ENCODE results near the gene KCNMA1.

KCNMA1 gene

DNA sequence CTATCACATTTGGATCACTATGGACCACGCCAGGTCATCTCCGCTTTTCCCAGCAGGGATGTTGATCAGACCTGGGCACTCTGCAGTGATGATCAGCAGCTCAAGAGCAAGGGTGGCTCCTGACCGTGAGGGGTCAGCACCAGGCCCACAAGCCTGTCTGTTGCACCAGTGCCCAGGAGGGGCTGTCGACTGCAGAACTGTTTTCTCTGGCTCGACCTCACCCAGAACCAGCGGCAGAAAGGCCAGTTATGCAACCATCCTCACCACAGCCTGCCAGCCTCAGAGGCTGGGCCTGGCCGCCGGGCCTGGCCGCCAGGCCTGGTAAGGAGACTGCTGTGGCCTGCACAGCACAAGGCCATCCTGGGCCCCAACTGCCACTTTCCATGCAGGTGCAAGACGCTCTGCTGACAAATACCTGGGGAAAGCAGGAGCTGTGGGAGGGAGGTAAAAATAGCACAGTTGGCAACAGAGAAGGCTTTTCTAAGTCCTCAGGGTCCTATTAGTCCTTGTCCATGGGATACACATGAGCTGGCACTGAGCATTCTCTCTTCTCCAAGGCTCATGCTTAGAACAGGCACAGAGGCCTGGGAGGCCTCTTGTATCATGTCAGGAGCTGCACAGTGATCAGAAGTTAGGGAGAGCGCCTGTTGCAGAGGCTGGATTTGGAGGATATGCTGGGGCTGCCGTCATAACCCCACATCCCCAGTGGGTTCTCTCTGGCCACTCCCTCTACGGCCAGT, 17.5 kb downstream of the KCNMA1 start:
- H3K9me3 ChIP-seq (ENCODE audit: control insufficient read depth in 2 of 2, low read length in 2 of 2), result no peaks in the 10 kb centered on the region
- no peak overlapping the region for H3K4me3 ChIP-seq (ENCODE audit: low read length in 2 of 2)
- no peaks in the 10 kb centered on the region for H3K36me3 ChIP-seq (ENCODE audit: control insufficient read depth in 2 of 2, insufficient read depth in 2 of 2, low read length in 2 of 2)
- H3K27me3 ChIP-seq (ENCODE audit: control insufficient read depth in 2 of 2, insufficient read depth in 2 of 2, low read length in 2 of 2), result no peaks in the 10 kb centered on the region
- H3K4me1 ChIP-seq (ENCODE audit: control insufficient read depth in 2 of 2, insufficient read depth in 2 of 2, low read length in 2 of 2), result no peaks in the 10 kb centered on the region
- H3K9ac ChIP-seq (ENCODE audit: low read depth in 1 of 2, low read length in 2 of 2), result no peak overlapping the region
- no peak overlapping the region for H3K27ac ChIP-seq (ENCODE audit: low read depth in 2 of 2, low read length in 2 of 2)

DNA sequence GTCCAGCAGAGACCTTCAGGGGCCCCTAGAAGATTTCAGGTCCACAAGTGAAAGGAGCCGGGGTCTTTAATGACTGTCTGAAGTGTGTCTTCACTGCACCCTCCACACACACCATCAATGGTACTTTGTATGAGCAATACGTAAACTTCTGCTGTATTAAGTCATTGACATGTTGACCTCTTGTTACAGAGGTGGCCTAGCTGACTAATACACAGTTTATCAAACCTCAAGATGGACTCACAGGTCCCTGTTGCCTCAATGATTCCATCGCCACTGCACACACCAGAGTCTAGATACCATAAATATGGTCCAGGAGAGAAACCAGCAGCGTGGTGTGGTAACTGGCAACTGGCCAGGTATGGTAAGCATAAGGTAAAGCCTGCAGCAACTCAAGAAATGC, 19.5 kb downstream of the KCNMA1 start:
- no peak overlapping the region for H3K9ac ChIP-seq (ENCODE audit: low read depth in 1 of 2, low read length in 2 of 2)
- no peaks in the 10 kb centered on the region for H3K27me3 ChIP-seq (ENCODE audit: control insufficient read depth in 2 of 2, insufficient read depth in 2 of 2, low read length in 2 of 2)
- no peak overlapping the region for H3K27ac ChIP-seq (ENCODE audit: low read depth in 2 of 2, low read length in 2 of 2)
- no peaks in the 10 kb centered on the region for H3K9me3 ChIP-seq (ENCODE audit: control insufficient read depth in 2 of 2, low read length in 2 of 2)
- no peak overlapping the region for H3K4me3 ChIP-seq (ENCODE audit: low read length in 2 of 2)
- peaks cover 5 to 8% of the 10 kb centered on the region in 2 donors for H3K4me1 ChIP-seq (ENCODE audit: control insufficient read depth in 2 of 2, insufficient read depth in 2 of 2, low read length in 2 of 2)
- H3K36me3 ChIP-seq (ENCODE audit: control insufficient read depth in 2 of 2, insufficient read depth in 2 of 2, low read length in 2 of 2), result no peaks in the 10 kb centered on the region

DNA sequence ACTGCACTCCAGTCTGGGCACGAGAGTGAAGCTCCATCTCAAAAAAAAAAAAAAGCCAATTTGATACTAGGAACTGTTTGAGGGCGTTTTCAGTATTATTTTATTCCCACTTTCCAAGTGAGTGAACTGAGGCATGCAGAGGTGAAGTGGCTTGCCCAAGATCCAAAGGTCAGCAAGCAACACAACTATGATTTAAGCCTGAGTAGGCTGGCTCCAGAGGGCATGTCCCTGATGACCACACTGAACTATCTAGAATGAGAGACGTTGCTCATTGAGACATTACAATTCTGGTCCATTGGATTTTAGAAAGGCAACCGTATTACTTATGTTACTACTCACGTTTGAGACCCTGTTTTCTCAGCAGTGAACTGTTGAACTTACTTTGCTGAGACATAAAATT, 20.8 kb downstream of the KCNMA1 start:
- Histone ChIP-seq H3K27ac (ENCODE audit: low read depth in 2 of 2, low read length in 2 of 2) (no peak overlapping the region), H3K36me3 (ENCODE audit: control insufficient read depth in 2 of 2, insufficient read depth in 2 of 2, low read length in 2 of 2) (no peaks in the 10 kb centered on the region), H3K4me3 (ENCODE audit: low read length in 2 of 2) (no peak overlapping the region), H3K27me3 (ENCODE audit: control insufficient read depth in 2 of 2, insufficient read depth in 2 of 2, low read length in 2 of 2) (no peaks in the 10 kb centered on the region), H3K9me3 (ENCODE audit: control insufficient read depth in 2 of 2, low read length in 2 of 2) (no peaks in the 10 kb centered on the region), H3K9ac (ENCODE audit: low read depth in 1 of 2, low read length in 2 of 2) (no peak overlapping the region), H3K4me1 (ENCODE audit: control insufficient read depth in 2 of 2, insufficient read depth in 2 of 2, low read length in 2 of 2) (peaks cover 14 to 18% of the 10 kb centered on the region in 2 donors)

DNA sequence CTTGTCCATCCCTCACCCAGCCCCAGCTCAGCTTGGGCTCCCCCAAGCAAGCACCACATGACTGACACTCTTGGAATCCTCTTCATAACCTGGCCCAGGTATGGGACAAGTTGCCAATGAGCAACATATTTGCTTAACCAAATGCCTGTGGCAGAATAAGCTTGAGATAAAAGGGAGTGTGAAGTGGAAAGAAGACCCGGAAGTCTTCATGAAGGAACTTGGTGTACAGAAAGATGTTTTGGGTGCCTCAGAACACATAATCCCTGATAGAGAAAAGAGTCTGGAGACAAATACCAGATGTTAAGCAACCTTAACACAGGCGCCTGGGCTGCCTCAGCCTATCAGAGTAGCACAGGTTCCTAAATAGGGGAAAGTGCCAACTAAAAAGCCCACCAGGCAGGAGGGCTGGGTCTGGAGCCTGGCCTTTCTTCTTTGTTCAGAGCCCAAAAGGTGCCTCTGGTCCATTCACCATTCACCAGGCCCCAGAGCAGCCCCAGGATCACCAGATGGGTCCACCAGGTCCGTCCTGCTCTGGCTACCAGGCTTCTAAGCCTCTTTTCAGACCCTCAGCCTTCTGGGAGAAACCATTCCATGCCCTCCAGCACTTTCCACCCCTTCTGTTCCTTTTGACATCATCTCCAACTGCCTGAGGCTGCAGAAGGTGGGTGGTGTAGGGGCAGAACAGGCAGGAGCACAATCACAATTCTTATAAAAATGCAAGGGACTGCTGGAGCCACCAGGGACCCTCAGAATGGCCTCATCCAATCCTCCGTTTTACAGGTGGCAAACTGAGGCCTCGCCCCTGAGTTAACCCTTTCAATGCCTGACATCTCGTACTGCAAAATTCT, 22.6 kb downstream of the KCNMA1 start:
- H3K9ac ChIP-seq (ENCODE audit: low read depth in 1 of 2, low read length in 2 of 2), result no peak overlapping the region
- peaks cover 18 to 24% of the 10 kb centered on the region in 2 donors for H3K4me1 ChIP-seq (ENCODE audit: control insufficient read depth in 2 of 2, insufficient read depth in 2 of 2, low read length in 2 of 2)
- H3K9me3 ChIP-seq (ENCODE audit: control insufficient read depth in 2 of 2, low read length in 2 of 2), result no peaks in the 10 kb centered on the region
- H3K36me3 ChIP-seq (ENCODE audit: control insufficient read depth in 2 of 2, insufficient read depth in 2 of 2, low read length in 2 of 2), result no peaks in the 10 kb centered on the region
- H3K27me3 ChIP-seq (ENCODE audit: control insufficient read depth in 2 of 2, insufficient read depth in 2 of 2, low read length in 2 of 2), result no peaks in the 10 kb centered on the region
- no peak overlapping the region for H3K4me3 ChIP-seq (ENCODE audit: low read length in 2 of 2)
- no peak overlapping the region for H3K27ac ChIP-seq (ENCODE audit: low read depth in 2 of 2, low read length in 2 of 2)

DNA sequence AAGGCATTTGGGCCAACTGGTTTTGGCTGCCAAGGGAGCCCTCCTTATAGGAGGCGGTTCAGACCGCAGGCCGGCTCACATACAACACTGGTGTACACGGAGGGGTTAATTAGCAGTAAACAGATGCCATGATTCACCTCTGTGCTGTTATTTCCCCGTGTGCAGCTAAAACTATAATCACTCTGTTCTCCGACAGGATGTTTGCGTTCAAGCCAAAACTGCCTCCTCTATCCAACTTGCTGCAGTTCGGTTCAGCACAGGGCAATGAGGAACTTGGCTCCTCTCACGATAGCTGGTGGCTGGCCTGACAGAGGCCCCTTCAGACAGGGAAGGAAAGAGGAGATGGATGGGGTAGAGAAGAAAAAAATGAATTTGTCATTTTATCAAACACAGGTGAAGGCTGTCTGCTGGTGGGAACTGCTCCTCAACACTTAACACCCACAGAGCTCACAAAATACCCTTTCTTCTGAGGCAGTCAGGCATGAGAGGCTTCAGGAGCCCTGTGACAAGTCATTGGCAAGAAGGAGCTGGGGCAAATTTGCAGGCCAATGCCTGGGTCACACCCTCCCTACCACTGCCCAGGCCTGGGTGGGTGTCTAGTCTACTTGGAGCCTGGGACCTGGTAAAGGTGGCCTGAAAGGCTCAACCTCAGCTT, 24.0 kb downstream of the KCNMA1 start:
- Histone ChIP-seq H3K27me3 (ENCODE audit: control insufficient read depth in 2 of 2, insufficient read depth in 2 of 2, low read length in 2 of 2) (no peaks in the 10 kb centered on the region), H3K9me3 (ENCODE audit: control insufficient read depth in 2 of 2, low read length in 2 of 2) (no peaks in the 10 kb centered on the region), H3K9ac (ENCODE audit: low read depth in 1 of 2, low read length in 2 of 2) (no peak overlapping the region), H3K27ac (ENCODE audit: low read depth in 2 of 2, low read length in 2 of 2) (peak overlapping the region in 1 of 2 donors; percentile 9), H3K36me3 (ENCODE audit: control insufficient read depth in 2 of 2, insufficient read depth in 2 of 2, low read length in 2 of 2) (no peaks in the 10 kb centered on the region), H3K4me1 (ENCODE audit: control insufficient read depth in 2 of 2, insufficient read depth in 2 of 2, low read length in 2 of 2) (peaks cover 18 to 24% of the 10 kb centered on the region in 2 donors), H3K4me3 (ENCODE audit: low read length in 2 of 2) (no peak overlapping the region)

DNA sequence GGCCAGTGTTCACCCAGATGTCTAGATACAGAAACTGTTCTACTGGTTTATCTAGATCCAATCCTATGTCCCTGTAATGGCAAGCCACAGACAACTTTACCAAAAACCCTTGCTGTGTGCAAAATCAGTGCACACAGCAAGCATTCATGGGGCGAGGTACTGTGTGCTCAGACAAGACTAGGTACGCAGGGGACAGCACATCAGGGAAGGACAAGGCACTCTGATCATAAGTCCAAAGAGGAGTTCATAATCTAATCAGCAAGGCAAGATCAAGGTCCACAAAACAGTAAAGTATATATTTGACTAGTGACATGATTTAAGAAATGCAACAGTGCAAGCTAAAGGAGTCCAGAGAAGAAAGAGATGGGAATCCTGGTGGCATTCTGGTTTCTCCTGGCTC, 25.9 kb downstream of the KCNMA1 start:
- no peak overlapping the region for H3K9ac ChIP-seq (ENCODE audit: low read depth in 1 of 2, low read length in 2 of 2)
- no peaks in the 10 kb centered on the region for H3K27me3 ChIP-seq (ENCODE audit: control insufficient read depth in 2 of 2, insufficient read depth in 2 of 2, low read length in 2 of 2)
- H3K4me1 ChIP-seq (ENCODE audit: control insufficient read depth in 2 of 2, insufficient read depth in 2 of 2, low read length in 2 of 2), result peaks cover 18 to 26% of the 10 kb centered on the region in 2 donors

DNA sequence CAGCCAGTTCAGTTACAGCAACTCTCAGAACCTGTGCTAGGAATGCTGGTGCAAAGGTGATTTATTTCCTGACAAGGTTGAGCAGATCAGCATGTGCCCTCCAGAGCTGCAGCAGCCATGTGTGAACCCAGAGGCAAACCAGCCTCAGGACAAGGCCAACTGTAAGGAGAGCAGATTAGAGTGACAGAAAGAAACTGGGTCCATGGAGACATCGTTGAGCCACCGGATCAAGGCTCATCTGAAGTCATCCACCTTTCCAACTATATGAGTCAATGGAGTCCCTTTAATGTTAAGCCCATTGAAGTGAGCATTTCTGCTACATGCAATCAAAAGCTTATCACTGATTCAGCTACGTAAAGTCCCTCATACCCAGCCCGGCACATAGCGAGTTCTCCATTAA, 26.4 kb downstream of the KCNMA1 start:
- Histone ChIP-seq H3K9me3 (ENCODE audit: control insufficient read depth in 2 of 2, low read length in 2 of 2) (no peaks in the 10 kb centered on the region), H3K4me3 (ENCODE audit: low read length in 2 of 2) (no peak overlapping the region)

More for the DNA sequence above, 25.9 kb downstream of the KCNMA1 start:
- Histone ChIP-seq H3K4me3 (ENCODE audit: low read length in 2 of 2) (no peak overlapping the region), H3K9me3 (ENCODE audit: control insufficient read depth in 2 of 2, low read length in 2 of 2) (no peaks in the 10 kb centered on the region), H3K27ac (ENCODE audit: low read depth in 2 of 2, low read length in 2 of 2) (peak overlapping the region in 1 of 2 donors; percentile 15), H3K36me3 (ENCODE audit: control insufficient read depth in 2 of 2, insufficient read depth in 2 of 2, low read length in 2 of 2) (no peaks in the 10 kb centered on the region)

DNA sequence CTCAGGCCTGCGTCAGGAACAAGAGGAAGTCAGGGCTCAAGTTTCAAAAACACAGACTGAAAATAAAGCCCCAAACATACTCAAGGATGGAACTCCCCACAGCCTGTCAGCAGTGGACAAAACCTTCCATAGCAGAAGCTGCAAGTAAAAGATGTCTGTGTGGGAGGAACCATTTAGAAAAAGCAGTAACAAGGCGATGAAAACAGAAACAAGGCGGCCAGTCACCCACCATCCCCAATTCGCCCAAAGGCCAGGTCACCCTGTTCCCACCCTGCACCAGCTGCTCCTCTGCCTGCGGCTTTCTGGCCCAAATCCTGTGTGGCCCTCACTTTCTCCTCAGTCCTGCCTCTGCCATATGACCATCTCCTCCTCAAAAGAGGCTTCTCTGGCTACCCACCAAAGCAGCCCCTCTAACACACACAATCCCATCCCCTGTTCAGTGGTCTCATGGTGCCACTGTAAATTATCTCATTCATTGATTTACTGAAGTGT, 27.8 kb downstream of the KCNMA1 start:
- Histone ChIP-seq H3K27me3 (ENCODE audit: control insufficient read depth in 2 of 2, insufficient read depth in 2 of 2, low read length in 2 of 2) (no peaks in the 10 kb centered on the region), H3K36me3 (ENCODE audit: control insufficient read depth in 2 of 2, insufficient read depth in 2 of 2, low read length in 2 of 2) (no peaks in the 10 kb centered on the region), H3K4me3 (ENCODE audit: low read length in 2 of 2) (no peak overlapping the region), H3K9ac (ENCODE audit: low read depth in 1 of 2, low read length in 2 of 2) (no peak overlapping the region), H3K9me3 (ENCODE audit: control insufficient read depth in 2 of 2, low read length in 2 of 2) (no peaks in the 10 kb centered on the region), H3K4me1 (ENCODE audit: control insufficient read depth in 2 of 2, insufficient read depth in 2 of 2, low read length in 2 of 2) (peaks cover 23 to 39% of the 10 kb centered on the region in 2 donors), H3K27ac (ENCODE audit: low read depth in 2 of 2, low read length in 2 of 2) (no peak overlapping the region)

More for the DNA sequence above, 26.4 kb downstream of the KCNMA1 start:
- Histone ChIP-seq H3K4me1 (ENCODE audit: control insufficient read depth in 2 of 2, insufficient read depth in 2 of 2, low read length in 2 of 2) (peaks cover 18 to 28% of the 10 kb centered on the region in 2 donors), H3K27me3 (ENCODE audit: control insufficient read depth in 2 of 2, insufficient read depth in 2 of 2, low read length in 2 of 2) (no peaks in the 10 kb centered on the region), H3K36me3 (ENCODE audit: control insufficient read depth in 2 of 2, insufficient read depth in 2 of 2, low read length in 2 of 2) (no peaks in the 10 kb centered on the region), H3K9ac (ENCODE audit: low read depth in 1 of 2, low read length in 2 of 2) (no peak overlapping the region), H3K27ac (ENCODE audit: low read depth in 2 of 2, low read length in 2 of 2) (peak overlapping the region in 1 of 2 donors; percentile 15)

DNA sequence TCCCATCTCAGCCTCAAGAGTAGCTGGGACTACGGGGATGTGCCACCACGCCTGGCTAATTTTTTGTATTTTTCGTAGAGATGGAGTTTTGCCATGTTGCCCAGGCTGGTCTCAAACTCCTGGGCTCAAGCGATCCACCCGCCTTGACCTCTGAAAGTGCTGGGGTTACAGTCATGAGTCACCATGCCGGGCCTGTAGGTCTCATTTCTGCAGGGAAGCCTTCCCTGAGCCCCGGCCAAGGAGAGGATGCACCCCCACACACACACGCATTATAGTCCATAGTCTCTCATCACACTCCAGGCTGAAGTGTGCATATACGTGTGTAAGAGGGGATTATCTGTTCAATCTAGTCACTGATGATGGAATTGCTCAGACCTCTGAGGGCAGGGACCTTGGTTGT, 29.3 kb downstream of the KCNMA1 start:
- Histone ChIP-seq H3K4me1 (ENCODE audit: control insufficient read depth in 2 of 2, insufficient read depth in 2 of 2, low read length in 2 of 2) (peaks cover 33 to 46% of the 10 kb centered on the region in 2 donors), H3K27me3 (ENCODE audit: control insufficient read depth in 2 of 2, insufficient read depth in 2 of 2, low read length in 2 of 2) (no peaks in the 10 kb centered on the region), H3K4me3 (ENCODE audit: low read length in 2 of 2) (no peak overlapping the region), H3K27ac (ENCODE audit: low read depth in 2 of 2, low read length in 2 of 2) (no peak overlapping the region), H3K36me3 (ENCODE audit: control insufficient read depth in 2 of 2, insufficient read depth in 2 of 2, low read length in 2 of 2) (no peaks in the 10 kb centered on the region), H3K9ac (ENCODE audit: low read depth in 1 of 2, low read length in 2 of 2) (no peak overlapping the region), H3K9me3 (ENCODE audit: control insufficient read depth in 2 of 2, low read length in 2 of 2) (no peaks in the 10 kb centered on the region)

DNA sequence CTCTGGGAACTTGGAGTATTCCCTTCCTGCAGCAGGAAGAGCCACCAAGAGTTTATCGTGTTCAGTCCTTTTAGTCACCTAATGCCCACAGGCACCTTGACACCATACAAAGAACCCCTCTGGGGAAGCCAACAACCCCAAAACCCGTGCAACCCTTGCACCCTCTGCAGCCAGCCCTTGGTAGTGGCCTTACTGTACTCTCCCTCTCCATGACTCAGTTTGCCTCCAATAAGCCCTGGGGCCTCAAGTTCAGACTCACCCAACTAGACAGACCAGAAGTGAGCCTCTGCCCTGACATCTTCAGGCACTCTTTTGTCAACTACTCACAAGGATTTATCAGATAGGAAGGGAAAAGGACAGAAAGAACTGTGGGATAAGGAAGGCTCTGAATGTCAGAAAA, 30.9 kb downstream of the KCNMA1 start:
- Histone ChIP-seq H3K9ac (ENCODE audit: low read depth in 1 of 2, low read length in 2 of 2) (no peak overlapping the region), H3K9me3 (ENCODE audit: control insufficient read depth in 2 of 2, low read length in 2 of 2) (no peaks in the 10 kb centered on the region), H3K4me3 (ENCODE audit: low read length in 2 of 2) (no peak overlapping the region), H3K27me3 (ENCODE audit: control insufficient read depth in 2 of 2, insufficient read depth in 2 of 2, low read length in 2 of 2) (no peaks in the 10 kb centered on the region), H3K27ac (ENCODE audit: low read depth in 2 of 2, low read length in 2 of 2) (no peak overlapping the region), H3K4me1 (ENCODE audit: control insufficient read depth in 2 of 2, insufficient read depth in 2 of 2, low read length in 2 of 2) (peaks cover 25 to 52% of the 10 kb centered on the region in 2 donors), H3K36me3 (ENCODE audit: control insufficient read depth in 2 of 2, insufficient read depth in 2 of 2, low read length in 2 of 2) (no peaks in the 10 kb centered on the region)
